Stimulated activated CD4-positive, alpha-beta T cell treated with anti-CD3 and anti-CD28 coated beads, Interleukin-1b, Interleukin-23, amount 100 ng/mL, for 48 hours (primary cell): ENCODE results near the gene GALNT16.
A peak's percentile ranks its signal among the peaks of the same experiment; 100 is the strongest.
"Not testable (repeated sequence)": the region's sequence is repeated elsewhere in the genome, so short reads cannot be mapped to it uniquely, and the experiment has no call there.

ENCODE experiments used
- DNase-seq: peaks from one replicate; pipeline ENCODE4 v3.0.0-alpha.2; 2020

Gene GALNT16

DNA sequence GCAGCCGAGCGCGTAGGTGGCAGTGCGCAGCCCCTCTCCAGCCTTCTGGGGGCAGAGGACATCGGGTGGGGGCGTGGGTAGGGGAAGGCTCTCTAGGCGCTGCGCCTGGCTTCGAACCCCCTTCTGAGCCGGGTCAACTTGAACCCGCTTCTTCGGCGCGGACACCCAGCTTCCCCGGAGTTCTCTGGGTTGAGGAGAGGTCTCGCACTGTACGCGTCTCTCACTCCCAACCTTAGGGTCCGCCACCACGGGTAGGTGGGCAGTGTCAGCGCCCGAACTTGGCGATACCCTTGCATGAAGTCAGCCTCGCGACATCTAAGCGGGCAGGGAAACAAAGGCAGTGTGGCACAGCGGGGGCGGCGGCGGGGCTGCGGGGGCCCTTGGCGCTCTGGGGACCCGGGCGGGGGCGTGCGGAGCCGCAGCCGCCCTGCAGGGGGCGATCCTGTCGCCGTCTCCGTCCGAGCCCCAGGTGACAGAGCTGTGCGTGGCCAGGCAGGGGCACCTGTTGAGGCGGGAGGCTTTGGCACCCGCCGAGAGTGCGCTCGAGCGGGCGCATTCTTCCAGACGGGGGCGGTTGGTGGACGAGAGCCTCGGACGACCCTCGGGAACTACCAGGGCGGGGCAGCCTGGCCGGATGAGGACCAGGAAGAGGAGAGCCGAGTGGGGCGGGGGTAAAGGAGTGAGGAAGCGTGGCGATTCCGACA lies 1.1 kb downstream of the GALNT16 start:
- DNase-seq = peak; percentile 55

DNA sequence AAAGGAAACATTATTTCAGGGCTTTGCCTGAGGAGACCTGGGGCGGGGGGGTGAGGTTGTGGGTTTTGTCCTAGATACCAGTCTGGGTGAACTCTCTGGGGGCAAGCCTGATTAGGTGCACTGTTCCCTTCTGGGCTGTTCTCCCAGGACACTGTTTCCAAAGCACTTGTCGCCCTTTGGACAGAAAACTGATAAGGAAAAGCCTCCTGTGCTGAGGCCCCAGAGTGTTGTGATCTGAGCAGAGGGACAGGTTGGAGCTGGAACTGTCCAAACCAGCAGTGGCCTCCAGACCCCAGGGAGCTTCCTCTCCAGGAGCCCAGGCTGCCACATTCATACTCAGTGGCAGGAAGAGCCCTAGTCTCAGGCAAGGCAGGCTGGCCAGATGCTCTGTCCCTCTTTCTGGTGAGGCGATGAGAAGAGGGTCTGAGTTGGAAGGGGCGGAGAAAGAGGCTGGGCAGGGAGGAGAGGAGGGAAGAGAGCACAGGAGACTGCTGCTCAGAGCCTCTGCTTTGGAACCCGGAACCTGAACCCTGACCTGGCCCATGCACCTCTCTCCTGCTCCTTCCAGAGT lies 1.9 kb downstream of the GALNT16 start:
- no peak for DNase-seq

GRCh38 chr14:69262516-69262915 lies 2.6 kb downstream of the GALNT16 start:
- DNase-seq = no peak

- no peak for DNase-seq
Measured at GRCh38 chr14:69263364-69263763, 3.4 kb downstream of the GALNT16 start.

- no peak for DNase-seq
Measured at GRCh38 chr14:69263771-69264170, 3.8 kb downstream of the GALNT16 start.

GRCh38 chr14:69266572-69267345 lies 6.8 kb downstream of the GALNT16 start:
- DNase-seq = no peak

- no peak for DNase-seq
Measured at GRCh38 chr14:69267492-69267891, 7.5 kb downstream of the GALNT16 start.

- DNase-seq = no peak
Measured at GRCh38 chr14:69268223-69268622, 8.3 kb downstream of the GALNT16 start.

GRCh38 chr14:69268763-69269162 lies 8.8 kb downstream of the GALNT16 start:
- no peak for DNase-seq

DNA sequence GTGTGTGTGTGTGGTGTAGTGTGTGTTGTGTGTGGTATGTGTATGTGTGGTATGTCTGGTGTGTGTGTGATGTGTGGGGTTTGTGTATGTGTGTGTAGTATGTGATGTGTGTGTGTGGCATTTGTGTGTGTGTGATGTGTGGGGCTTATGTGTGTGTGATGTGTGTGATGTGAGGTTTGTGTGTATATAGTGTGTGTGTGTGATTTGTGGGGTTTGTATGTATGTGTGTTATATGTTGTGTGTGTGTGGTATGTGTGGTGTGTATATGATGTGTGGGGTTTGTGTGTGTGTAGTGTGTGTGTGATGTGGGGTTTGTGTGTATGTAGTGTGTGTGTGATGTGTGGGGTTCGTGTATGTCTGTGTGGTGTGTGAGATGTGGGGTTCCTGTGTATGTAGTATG lies 9.4 kb downstream of the GALNT16 start:
- no peak for DNase-seq

DNA sequence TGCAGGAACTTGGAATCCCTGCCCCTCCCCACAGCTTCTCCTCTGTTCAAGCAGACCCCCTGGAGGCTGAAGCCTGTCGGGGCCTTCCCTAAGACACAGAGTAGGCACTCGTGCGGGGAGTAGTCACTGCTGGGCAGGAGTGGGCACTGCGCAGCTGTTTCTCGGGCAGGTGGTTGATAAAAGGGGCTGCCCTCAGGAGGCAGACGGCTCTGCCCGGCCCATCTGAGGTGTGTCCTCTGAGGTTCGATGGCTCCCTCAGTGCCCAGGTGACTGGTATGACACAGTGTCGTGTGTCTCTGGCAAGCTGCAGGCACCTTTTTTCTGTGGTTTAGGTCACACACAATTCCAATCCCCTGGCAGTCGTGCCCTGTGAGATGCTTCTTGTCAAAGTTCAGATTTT lies 10.1 kb downstream of the GALNT16 start:
- no peak for DNase-seq

GRCh38 chr14:69270795-69271708 lies 11.1 kb downstream of the GALNT16 start:
- no peak for DNase-seq

DNA sequence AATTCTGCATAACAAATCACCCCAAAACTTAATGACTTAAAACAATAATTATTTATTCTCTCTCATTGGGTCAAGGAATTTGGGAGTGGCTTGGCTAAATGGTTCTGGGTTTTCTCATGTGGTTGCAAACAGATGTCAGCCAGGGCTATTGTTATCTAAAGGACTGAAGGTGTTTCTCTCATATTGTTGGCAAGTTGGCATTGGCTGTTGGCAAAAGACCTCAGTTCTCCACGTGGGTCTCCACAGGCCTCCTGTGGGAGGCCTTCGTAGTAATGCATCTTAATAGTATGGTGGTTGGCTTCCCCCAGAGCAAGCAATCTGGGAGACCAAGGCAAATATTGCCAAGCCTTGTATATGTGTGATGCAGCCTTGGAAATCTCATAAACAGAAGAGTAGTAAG lies 14.4 kb downstream of the GALNT16 start:
- DNase-seq = no peak

DNA sequence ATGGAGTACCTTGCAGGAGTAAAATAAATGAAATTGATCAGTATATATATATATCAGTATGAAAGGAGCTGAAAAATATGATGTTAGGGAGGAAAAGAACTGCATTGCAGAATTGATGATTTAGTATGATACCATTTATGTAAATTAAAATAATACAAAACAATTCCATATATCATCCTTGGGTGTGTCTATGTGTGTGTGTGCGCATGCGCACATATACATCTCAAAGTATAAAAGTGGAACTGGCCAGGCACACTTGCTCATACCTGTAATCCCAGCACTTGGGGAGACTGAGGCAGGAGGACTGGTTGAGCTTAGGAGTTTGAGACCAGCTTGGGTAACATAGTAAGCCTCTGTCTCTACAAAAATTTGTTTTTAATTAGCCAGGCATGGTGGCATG lies 15.4 kb downstream of the GALNT16 start:
- DNase-seq = no peak

DNA sequence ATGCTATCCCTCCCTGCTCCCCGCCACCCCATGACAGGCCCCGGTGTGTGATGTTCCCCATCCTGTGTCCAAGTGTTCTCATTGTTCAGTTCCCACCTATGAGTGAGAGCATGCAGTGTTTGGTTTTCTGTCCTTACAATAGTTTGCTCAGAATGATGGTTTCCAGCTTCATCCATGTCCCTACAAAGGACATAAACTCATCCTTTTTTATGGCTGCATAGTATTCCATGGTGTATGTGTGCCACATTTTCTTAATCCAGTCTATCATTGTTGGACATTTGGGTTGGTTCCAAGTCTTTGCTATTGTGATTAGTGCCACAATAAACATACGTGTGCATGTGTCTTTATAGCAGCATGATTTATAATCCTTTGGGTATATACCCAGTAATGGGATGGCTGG lies 17.4 kb downstream of the GALNT16 start:
- not testable (repeated sequence) for DNase-seq

- no peak for DNase-seq
Measured at GRCh38 chr14:69280746-69281291, 20.9 kb downstream of the GALNT16 start.

GRCh38 chr14:69281450-69282169 lies 21.7 kb downstream of the GALNT16 start:
- no peak for DNase-seq

- DNase-seq = no peak
Measured at GRCh38 chr14:69282448-69282847, 22.5 kb downstream of the GALNT16 start.

DNA sequence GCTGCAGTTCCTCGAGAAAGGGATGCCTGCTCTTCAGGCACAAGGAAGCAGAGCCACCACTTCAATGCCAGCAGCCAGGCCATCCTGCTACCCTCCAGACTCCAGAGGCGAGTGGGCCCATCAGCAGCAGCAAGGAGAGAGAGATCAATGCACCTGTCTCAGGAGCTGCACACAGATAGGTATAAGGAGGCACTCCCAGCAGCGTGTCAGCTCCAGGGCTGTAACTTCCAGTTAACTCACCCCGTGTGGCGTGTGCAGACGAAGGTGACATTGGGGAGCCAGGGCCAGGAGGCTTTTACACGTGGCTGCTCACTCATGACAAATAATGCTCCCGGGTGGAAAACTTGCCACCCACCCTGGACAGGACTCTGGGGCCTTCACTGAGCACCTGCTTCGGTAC lies 24.2 kb downstream of the GALNT16 start:
- DNase-seq = no peak

- DNase-seq = no peak
Measured at GRCh38 chr14:69285661-69286255, 25.8 kb downstream of the GALNT16 start.
